ENCODE measurements around the gene ALLC.

Gene ALLC

DNA sequence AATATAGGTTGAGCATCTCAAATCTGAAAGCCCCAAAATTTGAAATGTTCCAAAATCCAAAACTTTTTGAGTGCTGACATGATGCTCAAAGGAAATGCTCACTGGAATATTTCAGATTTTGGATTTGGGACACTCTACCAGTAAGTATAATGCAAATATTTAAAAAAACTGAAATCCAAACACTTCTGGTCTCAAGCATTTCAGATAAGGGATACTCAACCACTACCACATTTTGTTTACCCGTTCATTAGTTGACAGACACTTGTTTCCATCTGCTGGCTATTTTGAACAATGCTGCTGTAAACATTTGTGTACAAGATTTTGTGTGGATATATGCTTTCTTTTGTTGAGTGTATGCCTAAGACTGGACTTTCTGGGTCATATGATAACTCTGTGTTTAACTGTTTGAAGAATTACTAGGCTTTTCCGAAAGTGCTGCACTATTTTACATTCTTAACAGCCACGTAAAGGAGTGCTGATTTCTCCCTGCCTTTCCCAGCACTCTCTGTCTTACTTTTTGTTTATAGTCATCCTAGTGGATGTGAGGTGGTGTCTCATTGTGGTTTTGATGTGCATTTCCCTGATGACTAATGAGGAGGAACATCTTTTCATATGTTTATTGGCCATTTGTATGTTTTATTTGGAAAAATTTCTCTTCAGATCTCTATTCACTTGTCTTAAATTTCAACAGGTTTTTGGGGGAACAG lies 25.9 kb downstream of the ALLC start:
- no peak overlapping the region for H3K4me3 ChIP-seq (ENCODE audit: low read depth, low read length)
- TF ChIP-seq, protein P1, sequence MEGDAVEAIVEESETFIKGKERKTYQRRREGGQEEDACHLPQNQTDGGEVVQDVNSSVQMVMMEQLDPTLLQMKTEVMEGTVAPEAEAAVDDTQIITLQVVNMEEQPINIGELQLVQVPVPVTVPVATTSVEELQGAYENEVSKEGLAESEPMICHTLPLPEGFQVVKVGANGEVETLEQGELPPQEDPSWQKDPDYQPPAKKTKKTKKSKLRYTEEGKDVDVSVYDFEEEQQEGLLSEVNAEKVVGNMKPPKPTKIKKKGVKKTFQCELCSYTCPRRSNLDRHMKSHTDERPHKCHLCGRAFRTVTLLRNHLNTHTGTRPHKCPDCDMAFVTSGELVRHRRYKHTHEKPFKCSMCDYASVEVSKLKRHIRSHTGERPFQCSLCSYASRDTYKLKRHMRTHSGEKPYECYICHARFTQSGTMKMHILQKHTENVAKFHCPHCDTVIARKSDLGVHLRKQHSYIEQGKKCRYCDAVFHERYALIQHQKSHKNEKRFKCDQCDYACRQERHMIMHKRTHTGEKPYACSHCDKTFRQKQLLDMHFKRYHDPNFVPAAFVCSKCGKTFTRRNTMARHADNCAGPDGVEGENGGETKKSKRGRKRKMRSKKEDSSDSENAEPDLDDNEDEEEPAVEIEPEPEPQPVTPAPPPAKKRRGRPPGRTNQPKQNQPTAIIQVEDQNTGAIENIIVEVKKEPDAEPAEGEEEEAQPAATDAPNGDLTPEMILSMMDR (IDR thresholded peaks at IDR 0.05; ENCODE audit: low read depth, low read length) = no peak
- in situ Hi-C loops (cut with HindIII; ENCODE audit: low sequenced_read_pairs) = no loop called here
- DNase-seq (ENCODE audit: low read depth, low spot score) = no peak

DNA sequence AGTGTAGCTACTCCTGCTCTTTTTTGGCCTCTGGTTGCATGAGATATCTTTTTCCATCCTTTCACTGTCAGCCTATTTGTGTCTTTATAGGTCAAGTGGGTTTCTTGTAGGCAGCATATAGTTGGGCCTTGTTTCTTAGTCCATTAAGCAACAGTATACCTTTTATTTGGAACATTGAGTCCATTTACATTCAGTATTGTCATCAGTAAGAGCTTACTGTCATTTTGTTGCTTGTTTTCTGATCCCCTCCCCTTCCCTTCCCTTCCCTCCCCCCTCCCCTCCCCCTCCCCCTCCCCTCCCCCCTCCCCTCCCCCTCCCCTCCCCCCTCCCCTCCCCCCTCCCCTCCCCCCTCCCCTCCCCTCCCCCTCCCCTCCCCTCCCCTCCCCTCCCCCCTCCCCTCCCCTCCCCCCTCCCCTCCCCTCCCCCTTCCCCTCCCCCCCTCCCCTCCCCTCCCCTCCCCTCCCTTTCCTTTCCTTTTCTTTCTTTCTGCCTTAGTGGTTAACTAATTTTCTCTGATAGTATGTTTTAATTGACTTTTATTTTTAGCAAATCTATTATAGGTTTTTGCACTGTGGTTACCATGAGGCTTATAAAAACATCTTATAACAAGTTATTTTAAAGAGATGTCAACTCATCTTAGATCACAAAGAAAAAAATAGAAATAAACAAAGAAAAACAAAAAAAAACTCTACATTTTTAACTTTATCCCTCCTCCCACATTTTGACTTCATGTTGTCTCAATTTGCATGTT lies 32.2 kb downstream of the ALLC start:
- TF ChIP-seq, protein P1 (IDR thresholded peaks at IDR 0.05; ENCODE audit: low read depth, low read length) = no peak
- in situ Hi-C loops (cut with HindIII; ENCODE audit: low sequenced_read_pairs) = no loop called here
- no peak for DNase-seq (ENCODE audit: low read depth, low spot score)
- H3K4me3 ChIP-seq (ENCODE audit: low read depth, low read length) = no peak overlapping the region

- peak; percentile 9 for DNase-seq (ENCODE audit: low read depth, low spot score)
- in situ Hi-C loops (cut with HindIII; ENCODE audit: low sequenced_read_pairs) = no loop called here
- TF ChIP-seq, protein P1 (IDR thresholded peaks at IDR 0.05; ENCODE audit: low read depth, low read length) = peak; percentile 37
- H3K4me3 ChIP-seq (ENCODE audit: low read depth, low read length) = no peak overlapping the region
These were observed 34.4 kb downstream of the ALLC start for GRCh38 chr2:3692375-3692774.

GRCh38 chr2:3696545-3696944 lies 38.5 kb downstream of the ALLC start:
- no peak overlapping the region for H3K4me3 ChIP-seq (ENCODE audit: low read depth, low read length)
- no peak for DNase-seq (ENCODE audit: low read depth, low spot score)
- TF ChIP-seq, protein P1 (IDR thresholded peaks at IDR 0.05; ENCODE audit: low read depth, low read length) = no peak
- in situ Hi-C loops (cut with HindIII; ENCODE audit: low sequenced_read_pairs) = no loop called here

- DNase-seq (ENCODE audit: low read depth, low spot score) = no peak
- in situ Hi-C loops (cut with HindIII; ENCODE audit: low sequenced_read_pairs) = no loop called here
- TF ChIP-seq, protein P1 (IDR thresholded peaks at IDR 0.05; ENCODE audit: low read depth, low read length) = no peak
- H3K4me3 ChIP-seq (ENCODE audit: low read depth, low read length) = no peak overlapping the region
These were observed 43.1 kb downstream of the ALLC start for GRCh38 chr2:3701071-3701470.

DNA sequence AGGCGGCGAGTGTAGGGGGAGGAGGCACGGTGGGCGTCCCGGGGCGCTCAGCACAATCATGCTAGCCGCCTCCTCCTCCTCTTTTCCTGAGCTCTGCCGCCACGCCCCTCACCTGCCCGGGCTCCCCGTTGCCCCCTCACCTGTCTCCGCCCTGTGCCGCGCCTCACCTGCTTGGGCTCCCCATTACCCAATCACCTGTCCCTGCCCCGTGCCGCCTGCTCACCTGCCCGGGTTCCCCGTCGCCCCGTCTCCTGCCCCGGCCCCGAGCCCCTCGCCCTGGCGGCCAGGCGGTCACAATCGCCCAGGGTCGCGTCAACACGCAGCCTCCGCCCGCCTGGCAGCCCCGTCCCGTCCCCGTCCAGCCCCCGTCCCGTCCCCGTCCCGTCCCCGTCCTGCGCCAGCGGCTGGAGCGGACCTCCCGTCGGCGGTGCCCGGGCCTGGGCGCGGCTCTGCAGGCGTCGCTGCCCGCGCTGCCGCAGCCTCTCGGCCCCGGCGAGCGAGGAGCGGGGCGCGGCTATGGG lies 45.3 kb downstream of the ALLC start, which contains the start of gene DCDC2C:
Gene DCDC2C (plus strand): TSS at position 340 of the 521 bp plus-strand sequence. CDS start 177 bp downstream, at position 517.
- in situ Hi-C loops (cut with HindIII; ENCODE audit: low sequenced_read_pairs) = no loop called here
- no peak within 1 kb of the TSS for H3K4me3 ChIP-seq (ENCODE audit: low read depth, low read length)
- DNase-seq (ENCODE audit: low read depth, low spot score) = no peak

More for the DNA sequence above, 45.3 kb downstream of the ALLC start, which contains the start of gene DCDC2C:
- TF ChIP-seq, protein P1 (IDR thresholded peaks at IDR 0.05; ENCODE audit: low read depth, low read length) = no peak

All from astrocyte of the spinal cord (primary cell).